Measurements from ENCODE around the gene DGAT2. TPM values are rescaled to one million over a fixed set of nuclear protein-coding genes. Genes with fewer than 3 reads are reported as not detected.

DGAT2 gene
- total RNA-seq, 4 donors from 2014 or later, result 2.4 to 7.7 (median 4.5) TPM

DNA sequence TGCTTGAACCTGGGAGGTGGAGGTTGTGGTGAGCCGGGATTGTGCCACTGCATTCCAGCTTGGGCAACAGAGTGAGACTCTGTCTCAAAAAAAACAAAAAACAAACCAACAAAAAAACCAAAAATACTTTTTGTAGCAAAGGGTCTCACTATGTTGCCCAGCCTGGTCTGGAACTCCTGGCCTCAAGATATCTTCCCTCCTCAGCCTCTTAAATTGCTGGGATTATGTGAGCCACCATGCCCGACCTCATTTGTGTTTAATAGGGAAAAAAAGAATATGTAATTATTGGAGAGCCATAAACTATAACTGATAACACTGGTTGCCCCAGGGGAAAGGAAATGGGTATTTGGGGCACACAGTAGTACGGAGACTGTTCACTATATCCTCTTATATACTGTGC is 66.2 kb downstream of the DGAT2 start:
- TF ChIP-seq POLR2A (IDR thresholded peaks at IDR 0.05), result no peak
- TF ChIP-seq, protein P1, sequence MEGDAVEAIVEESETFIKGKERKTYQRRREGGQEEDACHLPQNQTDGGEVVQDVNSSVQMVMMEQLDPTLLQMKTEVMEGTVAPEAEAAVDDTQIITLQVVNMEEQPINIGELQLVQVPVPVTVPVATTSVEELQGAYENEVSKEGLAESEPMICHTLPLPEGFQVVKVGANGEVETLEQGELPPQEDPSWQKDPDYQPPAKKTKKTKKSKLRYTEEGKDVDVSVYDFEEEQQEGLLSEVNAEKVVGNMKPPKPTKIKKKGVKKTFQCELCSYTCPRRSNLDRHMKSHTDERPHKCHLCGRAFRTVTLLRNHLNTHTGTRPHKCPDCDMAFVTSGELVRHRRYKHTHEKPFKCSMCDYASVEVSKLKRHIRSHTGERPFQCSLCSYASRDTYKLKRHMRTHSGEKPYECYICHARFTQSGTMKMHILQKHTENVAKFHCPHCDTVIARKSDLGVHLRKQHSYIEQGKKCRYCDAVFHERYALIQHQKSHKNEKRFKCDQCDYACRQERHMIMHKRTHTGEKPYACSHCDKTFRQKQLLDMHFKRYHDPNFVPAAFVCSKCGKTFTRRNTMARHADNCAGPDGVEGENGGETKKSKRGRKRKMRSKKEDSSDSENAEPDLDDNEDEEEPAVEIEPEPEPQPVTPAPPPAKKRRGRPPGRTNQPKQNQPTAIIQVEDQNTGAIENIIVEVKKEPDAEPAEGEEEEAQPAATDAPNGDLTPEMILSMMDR (IDR thresholded peaks at IDR 0.05), result no peak
- Histone ChIP-seq H3K27me3 (no peaks in the 10 kb centered on the region), H3K4me1 (no peaks in the 10 kb centered on the region), H3K27ac (no peak overlapping the region), H3K4me3 (no peak overlapping the region), H3K36me3 (no peaks in the 10 kb centered on the region), H3K9me3 (no peaks in the 10 kb centered on the region)
- no peak for DNase-seq

DNA sequence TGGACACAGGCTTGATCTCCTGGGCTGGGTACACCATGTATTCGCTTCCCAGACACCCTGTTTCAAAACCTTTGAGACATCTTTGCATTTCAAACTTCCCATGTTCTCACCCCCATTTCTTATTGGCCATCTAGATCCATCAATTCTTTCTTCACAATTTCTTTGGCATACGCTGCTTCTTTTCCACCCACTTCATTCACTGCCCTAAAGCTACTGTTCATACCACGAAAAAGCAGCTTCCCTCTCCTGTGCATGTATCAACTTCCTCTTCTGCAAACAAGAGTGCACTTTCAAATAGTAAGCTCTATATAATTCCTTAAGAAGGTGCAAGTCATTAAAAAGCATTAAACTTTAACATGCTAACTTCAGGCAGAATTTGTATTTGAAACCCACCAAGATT is 67.8 kb downstream of the DGAT2 start:
- no peaks in the 10 kb centered on the region for H3K9me3 ChIP-seq
- no peaks in the 10 kb centered on the region for H3K36me3 ChIP-seq
- H3K4me3 ChIP-seq, result no peak overlapping the region
- H3K27me3 ChIP-seq, result no peaks in the 10 kb centered on the region
- no peak for DNase-seq
- TF ChIP-seq, protein P1 (IDR thresholded peaks at IDR 0.05), result no peak
- TF ChIP-seq POLR2A (IDR thresholded peaks at IDR 0.05), result no peak
- H3K27ac ChIP-seq, result peak overlapping the region in 1 of 4 donors; percentile 38
- no peaks in the 10 kb centered on the region for H3K4me1 ChIP-seq

DNA sequence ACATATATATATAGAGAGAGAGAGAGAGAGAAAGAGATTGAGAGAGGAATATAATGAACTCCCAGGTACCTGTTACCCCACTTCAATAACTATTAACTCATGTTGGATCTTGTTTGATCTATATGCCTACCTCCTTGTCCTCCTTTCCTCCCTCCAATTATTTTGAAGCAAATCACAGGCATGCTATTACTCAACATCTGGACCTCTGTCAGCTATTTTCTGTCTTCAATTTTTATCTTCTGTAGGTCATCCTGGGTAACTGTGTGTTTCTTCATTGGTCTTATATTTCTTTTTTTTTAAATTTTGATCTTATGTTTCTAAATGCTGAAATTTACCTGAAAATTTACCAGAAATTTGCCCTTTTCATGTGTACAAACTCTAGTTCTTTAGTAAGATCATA is 71.3 kb downstream of the DGAT2 start:
- no peak for DNase-seq
- no peaks in the 10 kb centered on the region for H3K4me1 ChIP-seq
- no peaks in the 10 kb centered on the region for H3K27me3 ChIP-seq
- H3K36me3 ChIP-seq, result no peaks in the 10 kb centered on the region
- H3K27ac ChIP-seq, result no peak overlapping the region
- H3K4me3 ChIP-seq, result no peak overlapping the region
- no peaks in the 10 kb centered on the region for H3K9me3 ChIP-seq
- TF ChIP-seq, protein P1 (IDR thresholded peaks at IDR 0.05), result no peak
- no peak for TF ChIP-seq POLR2A (IDR thresholded peaks at IDR 0.05)

DNA sequence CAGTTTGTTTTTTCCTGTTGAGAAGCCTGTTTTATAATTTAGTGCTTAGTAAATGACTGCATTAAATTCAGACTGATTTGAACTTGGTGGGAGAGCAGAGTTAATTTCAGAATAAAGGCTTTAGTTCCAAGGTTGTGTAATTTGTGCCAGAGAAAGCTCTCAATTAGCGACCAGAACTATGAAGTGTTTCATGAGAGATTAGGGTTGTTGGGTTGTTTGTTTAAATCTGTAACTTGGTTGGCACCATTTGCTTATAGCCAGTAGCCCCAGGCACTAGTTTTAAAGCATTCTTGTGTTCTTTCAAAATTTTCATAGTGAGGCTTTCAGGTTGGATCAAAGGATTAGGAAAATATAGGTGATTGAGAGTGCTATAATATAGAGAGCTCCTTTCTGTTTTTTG is 71.9 kb downstream of the DGAT2 start:
- H3K36me3 ChIP-seq, result no peaks in the 10 kb centered on the region
- DNase-seq, result no peak
- H3K4me1 ChIP-seq, result no peaks in the 10 kb centered on the region
- H3K27ac ChIP-seq, result no peak overlapping the region
- no peak for TF ChIP-seq POLR2A (IDR thresholded peaks at IDR 0.05)
- TF ChIP-seq, protein P1 (IDR thresholded peaks at IDR 0.05), result no peak
- no peaks in the 10 kb centered on the region for H3K27me3 ChIP-seq
- no peak overlapping the region for H3K4me3 ChIP-seq
- no peaks in the 10 kb centered on the region for H3K9me3 ChIP-seq

DNA sequence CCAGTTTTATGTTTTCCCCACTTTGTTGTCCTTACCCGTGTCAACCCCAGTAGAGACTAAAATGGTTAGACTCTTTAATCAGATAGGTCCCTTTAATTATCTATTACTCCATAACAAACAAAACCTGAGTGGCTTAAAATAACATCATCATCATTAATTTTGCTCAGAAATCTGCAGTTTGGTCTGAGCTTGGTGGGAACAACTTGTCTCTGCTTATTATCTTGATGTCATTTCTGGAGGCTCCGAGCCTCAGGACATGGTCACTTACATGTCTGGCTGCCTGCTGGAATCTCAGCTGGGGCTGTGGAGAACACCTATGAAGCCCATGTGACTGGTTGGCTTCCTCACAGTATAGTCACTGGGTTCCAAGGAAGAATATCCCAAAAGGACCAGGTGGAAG is 73.2 kb downstream of the DGAT2 start:
- no peaks in the 10 kb centered on the region for H3K4me1 ChIP-seq
- no peak overlapping the region for H3K4me3 ChIP-seq
- H3K36me3 ChIP-seq, result no peaks in the 10 kb centered on the region
- H3K9me3 ChIP-seq, result no peaks in the 10 kb centered on the region
- no peak for DNase-seq
- no peaks in the 10 kb centered on the region for H3K27me3 ChIP-seq
- TF ChIP-seq, protein P1 (IDR thresholded peaks at IDR 0.05), result no peak
- no peak for TF ChIP-seq POLR2A (IDR thresholded peaks at IDR 0.05)
- no peak overlapping the region for H3K27ac ChIP-seq

DNA sequence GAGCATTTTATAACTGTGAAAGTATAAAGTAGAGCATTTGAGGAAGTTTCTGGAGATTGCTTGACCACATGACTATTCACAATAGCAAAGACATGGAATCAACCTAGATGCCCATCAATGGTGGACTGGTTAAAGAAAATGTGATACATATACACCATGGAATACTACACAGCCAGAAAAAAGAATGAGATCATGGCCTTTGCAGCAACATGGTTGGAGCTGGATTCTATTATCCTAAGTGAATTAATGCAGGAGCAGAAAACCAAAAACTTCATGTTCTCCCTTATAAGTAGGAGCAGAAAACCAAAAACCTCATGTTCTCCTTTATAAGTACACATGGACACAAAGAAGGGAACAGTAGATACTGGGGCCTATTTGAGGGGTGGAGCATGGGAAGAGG is 76.7 kb downstream of the DGAT2 start:
- Histone ChIP-seq H3K27ac (no peak overlapping the region), H3K4me1 (peaks cover 0 to 3% (median under 1%) of the 10 kb centered on the region in 4 donors), H3K4me3 (no peak overlapping the region), H3K27me3 (no peaks in the 10 kb centered on the region), H3K9me3 (no peaks in the 10 kb centered on the region), H3K36me3 (no peaks in the 10 kb centered on the region)
- DNase-seq, result no peak
- TF ChIP-seq POLR2A (IDR thresholded peaks at IDR 0.05), result no peak
- TF ChIP-seq, protein P1 (IDR thresholded peaks at IDR 0.05), result no peak

All from Peyer's patch (tissue), 4 donors.